ENCODE measurements around the gene MINDY3.

DNA sequence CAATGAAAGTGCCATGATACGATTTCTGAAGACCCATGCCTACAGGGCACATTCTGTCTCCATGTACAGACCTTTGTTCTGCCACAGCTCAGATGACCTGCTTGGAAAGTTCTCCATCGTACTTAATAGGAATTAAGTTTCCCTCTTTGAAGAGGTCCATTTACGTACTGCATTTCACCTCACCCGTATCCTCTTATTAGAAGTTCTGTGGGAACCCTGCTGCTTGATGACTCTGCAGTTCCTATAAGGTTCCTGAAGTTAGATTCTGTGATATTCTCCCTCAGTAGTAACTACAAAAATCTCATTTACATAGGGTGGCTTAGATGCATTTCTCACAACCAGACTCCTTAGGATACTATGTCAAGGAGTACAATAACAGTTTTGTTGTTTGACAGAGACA, 50.9 kb downstream of the MINDY3 start:
- TF ChIP-seq, protein P1, sequence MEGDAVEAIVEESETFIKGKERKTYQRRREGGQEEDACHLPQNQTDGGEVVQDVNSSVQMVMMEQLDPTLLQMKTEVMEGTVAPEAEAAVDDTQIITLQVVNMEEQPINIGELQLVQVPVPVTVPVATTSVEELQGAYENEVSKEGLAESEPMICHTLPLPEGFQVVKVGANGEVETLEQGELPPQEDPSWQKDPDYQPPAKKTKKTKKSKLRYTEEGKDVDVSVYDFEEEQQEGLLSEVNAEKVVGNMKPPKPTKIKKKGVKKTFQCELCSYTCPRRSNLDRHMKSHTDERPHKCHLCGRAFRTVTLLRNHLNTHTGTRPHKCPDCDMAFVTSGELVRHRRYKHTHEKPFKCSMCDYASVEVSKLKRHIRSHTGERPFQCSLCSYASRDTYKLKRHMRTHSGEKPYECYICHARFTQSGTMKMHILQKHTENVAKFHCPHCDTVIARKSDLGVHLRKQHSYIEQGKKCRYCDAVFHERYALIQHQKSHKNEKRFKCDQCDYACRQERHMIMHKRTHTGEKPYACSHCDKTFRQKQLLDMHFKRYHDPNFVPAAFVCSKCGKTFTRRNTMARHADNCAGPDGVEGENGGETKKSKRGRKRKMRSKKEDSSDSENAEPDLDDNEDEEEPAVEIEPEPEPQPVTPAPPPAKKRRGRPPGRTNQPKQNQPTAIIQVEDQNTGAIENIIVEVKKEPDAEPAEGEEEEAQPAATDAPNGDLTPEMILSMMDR (IDR thresholded peaks at IDR 0.05; ENCODE audit: low read depth, low read length, poor library complexity, severe bottlenecking), result no peak
- TF ChIP-seq EZH2phosphoT487 (IDR thresholded peaks at IDR 0.05; ENCODE audit: borderline replicate concordance, low read length), result no peak

Data from DOHH2 (cell line).